AG04450 (cell line): ENCODE data around the gene TBX5. TPM values are rescaled to one million over a fixed set of nuclear protein-coding genes. Genes with fewer than 3 reads are reported as not detected.

Source experiments
- CTCF ChIA-PET: fragments of 300-600, 350-600 bp; formaldehyde crosslinking; extraction: SDS; loops from one replicate; lab custom pipeline; 2022; ENCODE audit warnings: antibody characterized with exemption, inconsistent platforms; lab: Charles Lee
- POLR2A ChIA-PET: fragments of 350-600 bp; formaldehyde crosslinking; extraction: SDS; loops from one replicate; lab custom pipeline; 2021; ENCODE audit warnings: antibody characterized with exemption, inconsistent platforms; lab: Yijun Ruan, JAX
- DNase-seq: peaks from one replicate; pipeline ENCODE4 v3.0.0-alpha.2; 2011; ENCODE audit warnings: low read depth, low spot score
- H3K27ac ChIP-seq: one replicate; pipeline ENCODE4 v1.5.1; 2012; ENCODE audit warnings: low read depth, low read length, control low read depth
- H3K27me3 ChIP-seq: one replicate; pipeline ENCODE4 v1.6.0; 2012; ENCODE audit warnings: low read length; ENCODE audit not compliant: control insufficient read depth, insufficient read depth
- H3K4me3 ChIP-seq: 2 replicates; pipeline ENCODE4 v1.5.1; 2011; ENCODE audit warnings: mild to moderate bottlenecking, low read depth, low read length, control low read depth
- H3K9me3 ChIP-seq: 2 replicates; pipeline ENCODE4 v1.5.1; 2012; ENCODE audit warnings: low read length; ENCODE audit not compliant: control insufficient read depth, insufficient read depth
- CTCF ChIP-seq: IDR thresholded peaks from 2 replicates; pipeline ENCODE4 v1.5.1; 2011; ENCODE audit warnings: low read depth, low read length, control low read depth, inconsistent platforms
- polyA plus RNA-seq: library from polyadenylated mRNA; depleted of rRNA; stranded (reverse); fragments of >200 nt; gene quantifications from 2 replicates; pipeline ENCODE4 v1.2.3, GENCODE V29; 2011

The TBX5 gene
- polyA plus RNA-seq, 1 experiment = 16.8 TPM

GRCh38 chr12:114444422-114445279, 38.7 kb upstream of the TBX5 start:
- Histone ChIP-seq H3K27me3 (peaks cover 86% of the 10 kb centered on the region), H3K4me3 (no peak overlapping the region), H3K9me3 (peaks cover 37% of the 10 kb centered on the region), H3K27ac (no peak overlapping the region)
- POLR2A ChIA-PET = no interaction called here
- CTCF ChIA-PET = interaction anchor here (1.0 kb wide), 1 partner anchor 464 kb away, joined by 3 read pairs; no protein-coding TSS in a partner anchor
- TF ChIP-seq CTCF = no peak
- no peak for DNase-seq

DNA sequence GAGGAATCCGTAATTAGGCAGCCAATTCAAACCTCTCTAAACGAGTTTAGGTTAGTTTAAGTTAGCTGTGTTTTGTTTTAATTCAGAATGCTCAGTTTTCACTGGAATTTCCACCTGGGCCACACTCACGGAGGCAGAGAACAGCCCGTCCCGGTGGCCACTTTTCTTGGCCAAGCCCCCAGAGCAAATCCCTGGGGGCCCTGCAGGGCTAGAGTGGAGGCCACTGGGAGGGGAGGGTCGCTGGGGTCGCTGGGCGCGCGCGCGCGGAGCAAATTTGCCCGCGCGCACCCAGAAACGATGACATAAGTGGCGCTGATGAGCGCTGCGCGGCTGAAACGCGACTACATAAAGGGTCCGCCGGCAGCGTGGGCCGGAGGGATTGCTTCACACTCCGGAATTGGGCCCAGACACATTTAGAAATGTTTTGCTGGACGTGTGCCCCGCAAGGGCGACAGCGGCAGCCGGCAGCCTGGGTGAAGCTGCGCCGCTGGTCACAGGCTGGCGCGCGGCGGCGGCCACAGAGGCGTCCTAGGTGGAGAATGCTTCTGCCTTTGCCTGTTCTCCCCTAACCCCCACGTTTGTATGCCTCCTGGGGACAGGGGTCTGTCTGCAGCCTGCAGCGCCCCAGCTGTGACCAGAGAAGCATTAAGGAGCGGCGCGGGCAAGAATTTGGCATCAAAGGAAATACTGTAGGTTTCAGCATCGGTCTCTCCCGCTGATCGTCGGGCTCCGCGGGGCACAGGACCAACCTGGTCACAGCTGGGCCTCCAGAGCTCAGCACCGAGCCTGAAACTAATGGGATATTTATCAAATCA, 37.9 kb upstream of the TBX5 start:
- POLR2A ChIA-PET = no interaction called here
- Histone ChIP-seq H3K27me3 (peaks cover 89% of the 10 kb centered on the region), H3K9me3 (peaks cover 42% of the 10 kb centered on the region), H3K4me3 (no peak overlapping the region), H3K27ac (no peak overlapping the region)
- CTCF ChIA-PET = interaction anchor here (1.0 kb wide), 1 partner anchor 463 kb away, joined by 3 read pairs; no protein-coding TSS in a partner anchor
- no peak for DNase-seq
- no peak for TF ChIP-seq CTCF

DNA sequence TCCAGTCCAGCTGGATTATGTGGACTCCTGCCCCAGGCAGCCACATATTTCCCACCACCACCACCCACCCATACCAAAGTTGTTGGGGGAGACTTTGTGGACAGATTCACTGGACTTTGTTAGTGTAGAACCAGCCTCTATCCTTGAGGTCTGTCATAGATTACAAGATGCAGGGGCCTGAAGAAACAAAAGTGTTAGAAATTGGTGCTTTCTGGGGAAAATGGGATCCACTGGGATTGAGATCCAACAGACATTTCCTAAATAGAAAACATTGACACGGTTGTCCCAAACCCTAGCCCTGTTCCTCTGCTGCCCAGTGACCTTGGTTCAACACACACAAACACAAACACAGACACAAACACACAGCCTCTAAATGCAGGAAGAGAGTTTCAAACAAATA, 36.6 kb upstream of the TBX5 start:
- no peak for TF ChIP-seq CTCF
- Histone ChIP-seq H3K9me3 (peaks cover 36% of the 10 kb centered on the region), H3K27ac (no peak overlapping the region), H3K27me3 (peaks cover 89% of the 10 kb centered on the region), H3K4me3 (no peak overlapping the region)
- ChIA-PET POLR2A (no interaction called here), CTCF (no interaction called here)
- DNase-seq = no peak

- Histone ChIP-seq H3K27ac (no peak overlapping the region), H3K9me3 (peaks cover 36% of the 10 kb centered on the region), H3K27me3 (peaks cover 82% of the 10 kb centered on the region), H3K4me3 (no peak overlapping the region)
- ChIA-PET CTCF (no interaction called here), POLR2A (interaction anchor here (0.7 kb wide), 1 partner anchor 17 kb away, joined by 3 read pairs; no protein-coding TSS in a partner anchor)
- no peak for DNase-seq
- no peak for TF ChIP-seq CTCF
These were observed 35.6 kb upstream of the TBX5 start for GRCh38 chr12:114441545-114441944.

- POLR2A ChIA-PET = no interaction called here
- H3K4me3 ChIP-seq = no peak overlapping the region
- CTCF ChIA-PET = no interaction called here
These were observed 35.1 kb upstream of the TBX5 start for GRCh38 chr12:114441039-114441383.

More at GRCh38 chr12:114441039-114441383, 35.1 kb upstream of the TBX5 start:
- TF ChIP-seq CTCF = no peak
- no peak overlapping the region for H3K27ac ChIP-seq
- peaks cover 82% of the 10 kb centered on the region for H3K27me3 ChIP-seq
- DNase-seq = no peak
- H3K9me3 ChIP-seq = peaks cover 41% of the 10 kb centered on the region
